ENCODE measurements around the gene U2SURP. TPM values are rescaled to one million over a fixed set of nuclear protein-coding genes. Genes with fewer than 3 reads are reported as not detected.

Gene U2SURP
- total RNA-seq, 6 donors from 2014 or later = 47.4 to 126 (median 58.6) TPM

DNA sequence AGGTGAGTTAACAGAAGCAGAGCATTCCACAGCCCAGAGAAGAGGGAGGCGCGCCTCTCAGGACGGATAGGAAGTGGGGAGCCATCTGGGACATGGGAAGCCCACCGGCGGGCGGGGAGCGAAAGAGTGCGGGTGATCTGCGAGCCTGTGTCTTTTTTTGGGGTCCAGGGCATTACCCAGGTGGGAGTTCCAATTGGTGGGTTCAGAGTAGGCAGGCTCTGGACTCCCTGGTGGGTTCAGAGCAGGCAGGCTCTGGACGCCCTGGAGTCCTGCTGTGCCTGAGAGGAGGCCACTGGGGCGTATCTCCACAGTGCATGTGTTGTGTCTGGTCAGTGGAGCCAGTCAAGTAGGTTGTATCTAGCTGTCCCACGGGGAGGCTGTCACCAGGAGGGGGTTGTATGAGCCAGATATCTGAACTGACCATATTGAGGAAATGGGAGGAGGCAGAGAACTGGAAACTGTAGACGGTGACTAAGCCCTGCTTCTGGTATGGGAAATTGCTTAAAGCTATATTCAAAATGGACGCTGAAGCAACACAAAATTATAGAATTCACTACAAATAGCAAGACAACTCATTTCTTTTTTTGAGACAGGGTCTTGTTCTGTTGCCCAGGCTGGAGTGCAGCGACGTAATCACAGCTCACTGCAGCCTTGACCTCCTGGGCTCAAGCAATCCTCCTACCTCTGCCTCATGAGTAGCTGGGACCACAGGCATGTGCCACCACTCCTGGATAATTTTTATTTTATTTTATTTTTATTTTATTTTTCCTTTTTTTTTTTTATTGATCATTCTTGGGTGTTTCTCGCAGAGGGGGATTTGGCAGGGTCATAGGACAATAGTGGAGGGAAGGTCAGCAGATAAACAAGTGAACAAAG, 83.7 kb downstream of the U2SURP start:
- 83 to 87% methylated on average over 15 to 17 of the region's 17 CpGs for WGBS, 2 donors
- Histone ChIP-seq H3K36me3 (no peaks in the 10 kb centered on the region), H3K27ac (no peak overlapping the region), H3K4me1 (no peaks in the 10 kb centered on the region), H3K9me3 (no peaks in the 10 kb centered on the region), H3K27me3 (no peaks in the 10 kb centered on the region), H3K4me3 (no peak overlapping the region)
- ATAC-seq (ENCODE audit: low FRiP score in 2 of 2) (peak; percentile 32 to 67), DNase-seq (peak in 1 of 2 donors; percentile 55)
- TF ChIP-seq POLR2AphosphoS5 (IDR thresholded peaks at IDR 0.05) (no peak), POLR2A (IDR thresholded peaks at IDR 0.05) (no peak), EP300 (IDR thresholded peaks at IDR 0.05) (no peak)
- TF ChIP-seq, protein P1, sequence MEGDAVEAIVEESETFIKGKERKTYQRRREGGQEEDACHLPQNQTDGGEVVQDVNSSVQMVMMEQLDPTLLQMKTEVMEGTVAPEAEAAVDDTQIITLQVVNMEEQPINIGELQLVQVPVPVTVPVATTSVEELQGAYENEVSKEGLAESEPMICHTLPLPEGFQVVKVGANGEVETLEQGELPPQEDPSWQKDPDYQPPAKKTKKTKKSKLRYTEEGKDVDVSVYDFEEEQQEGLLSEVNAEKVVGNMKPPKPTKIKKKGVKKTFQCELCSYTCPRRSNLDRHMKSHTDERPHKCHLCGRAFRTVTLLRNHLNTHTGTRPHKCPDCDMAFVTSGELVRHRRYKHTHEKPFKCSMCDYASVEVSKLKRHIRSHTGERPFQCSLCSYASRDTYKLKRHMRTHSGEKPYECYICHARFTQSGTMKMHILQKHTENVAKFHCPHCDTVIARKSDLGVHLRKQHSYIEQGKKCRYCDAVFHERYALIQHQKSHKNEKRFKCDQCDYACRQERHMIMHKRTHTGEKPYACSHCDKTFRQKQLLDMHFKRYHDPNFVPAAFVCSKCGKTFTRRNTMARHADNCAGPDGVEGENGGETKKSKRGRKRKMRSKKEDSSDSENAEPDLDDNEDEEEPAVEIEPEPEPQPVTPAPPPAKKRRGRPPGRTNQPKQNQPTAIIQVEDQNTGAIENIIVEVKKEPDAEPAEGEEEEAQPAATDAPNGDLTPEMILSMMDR (IDR thresholded peaks at IDR 0.05) = no peak

DNA sequence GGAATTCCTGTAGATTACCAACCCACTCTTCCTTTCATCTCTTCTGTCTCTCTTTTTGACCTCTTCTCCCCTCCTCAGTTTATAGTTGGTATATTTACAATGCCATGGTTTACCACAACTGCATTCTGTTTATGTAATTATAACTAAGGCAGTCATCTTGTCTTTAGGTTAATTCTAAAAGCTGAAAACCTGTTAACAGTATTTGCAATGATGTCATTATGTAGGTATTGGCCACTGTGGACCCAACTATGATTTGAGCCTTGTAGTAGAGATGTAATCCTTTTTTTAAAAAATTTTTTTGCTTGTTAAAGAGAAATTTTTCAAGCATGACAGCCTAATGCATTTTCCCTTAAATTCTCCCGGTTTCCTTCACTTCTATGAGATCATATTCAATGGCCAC, 87.5 kb downstream of the U2SURP start:
- DNase-seq (no peak), ATAC-seq (ENCODE audit: low FRiP score in 2 of 2) (no peak)
- Histone ChIP-seq H3K4me3 (no peak overlapping the region), H3K36me3 (no peaks in the 10 kb centered on the region), H3K27ac (no peak overlapping the region), H3K9me3 (no peaks in the 10 kb centered on the region), H3K4me1 (no peaks in the 10 kb centered on the region), H3K27me3 (no peaks in the 10 kb centered on the region)
- WGBS, 2 donors = 85 to 95% methylated on average over 1 of the region's 1 CpG
- TF ChIP-seq POLR2A (IDR thresholded peaks at IDR 0.05) (no peak), POLR2AphosphoS5 (IDR thresholded peaks at IDR 0.05) (no peak), EP300 (IDR thresholded peaks at IDR 0.05) (no peak)
- TF ChIP-seq, protein P1 (IDR thresholded peaks at IDR 0.05) = no peak

DNA sequence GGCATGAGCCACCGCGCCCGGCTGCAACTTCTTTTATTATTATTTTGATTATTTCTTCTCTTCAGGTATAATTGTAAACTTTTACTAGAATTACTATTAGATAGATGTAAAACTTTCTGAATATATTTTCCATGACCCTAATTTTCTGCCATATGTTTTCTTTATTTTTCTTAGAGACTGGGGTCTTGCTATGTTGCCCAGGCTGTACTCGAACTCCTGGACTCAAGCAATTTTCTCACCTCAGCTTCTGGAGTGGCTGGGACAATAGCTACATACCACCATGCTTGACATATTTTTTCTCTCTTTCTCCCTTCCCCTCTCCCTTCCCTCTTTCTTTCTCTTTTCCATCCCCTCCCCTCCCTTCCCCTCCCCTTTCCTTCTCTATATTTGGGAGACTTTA, 88.6 kb downstream of the U2SURP start:
- TF ChIP-seq POLR2AphosphoS5 (IDR thresholded peaks at IDR 0.05) (no peak), EP300 (IDR thresholded peaks at IDR 0.05) (no peak), POLR2A (IDR thresholded peaks at IDR 0.05) (no peak)
- TF ChIP-seq, protein P1 (IDR thresholded peaks at IDR 0.05) = no peak
- WGBS, 2 donors = 99% methylated on average over 4 of the region's 4 CpGs
- Histone ChIP-seq H3K4me1 (no peaks in the 10 kb centered on the region), H3K36me3 (no peaks in the 10 kb centered on the region), H3K27ac (no peak overlapping the region), H3K27me3 (no peaks in the 10 kb centered on the region), H3K9me3 (no peaks in the 10 kb centered on the region), H3K4me3 (no peak overlapping the region)
- no peak for DNase-seq
- ATAC-seq (ENCODE audit: low FRiP score in 2 of 2) = no peak

DNA sequence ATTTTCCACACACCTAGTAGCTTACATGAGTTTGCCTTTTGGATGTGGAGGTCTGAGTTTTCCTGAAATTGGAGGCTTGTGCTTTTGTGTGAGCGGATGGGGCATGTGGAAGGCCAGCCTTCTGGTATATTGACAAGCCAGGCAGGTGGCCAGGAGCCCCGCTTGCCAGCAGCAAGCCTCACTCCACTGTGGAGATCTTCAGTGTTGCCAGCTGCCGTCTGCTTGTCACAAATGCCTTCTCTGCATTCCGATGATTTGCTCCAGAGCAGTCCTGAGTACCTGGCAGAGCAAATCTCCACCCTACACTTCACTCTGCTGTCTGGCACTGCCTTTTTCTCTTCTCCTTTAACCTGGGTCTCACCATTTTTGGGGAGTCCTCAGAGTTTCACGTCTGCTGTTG, 89.1 kb downstream of the U2SURP start:
- no peak for TF ChIP-seq EP300 (IDR thresholded peaks at IDR 0.05)
- no peak for TF ChIP-seq POLR2AphosphoS5 (IDR thresholded peaks at IDR 0.05)
- no peak for TF ChIP-seq POLR2A (IDR thresholded peaks at IDR 0.05)
- TF ChIP-seq, protein P1 (IDR thresholded peaks at IDR 0.05) = no peak
- Histone ChIP-seq H3K27ac (no peak overlapping the region), H3K9me3 (no peaks in the 10 kb centered on the region), H3K4me1 (no peaks in the 10 kb centered on the region), H3K36me3 (no peaks in the 10 kb centered on the region), H3K27me3 (no peaks in the 10 kb centered on the region), H3K4me3 (no peak overlapping the region)
- DNase-seq (no peak), ATAC-seq (ENCODE audit: low FRiP score in 2 of 2) (no peak)
- 44 to 50% methylated on average over 5 of the region's 5 CpGs for WGBS, 2 donors

All from upper lobe of left lung (tissue), 6 donors.